ENCODE measurements around the gene ZNF287. TPM values are rescaled to one million over a fixed set of nuclear protein-coding genes. Genes with fewer than 3 reads are reported as not detected.

Gene ZNF287
- total RNA-seq, 4 donors from 2014 or later = 5.0 to 12.0 (median 7.1) TPM

DNA sequence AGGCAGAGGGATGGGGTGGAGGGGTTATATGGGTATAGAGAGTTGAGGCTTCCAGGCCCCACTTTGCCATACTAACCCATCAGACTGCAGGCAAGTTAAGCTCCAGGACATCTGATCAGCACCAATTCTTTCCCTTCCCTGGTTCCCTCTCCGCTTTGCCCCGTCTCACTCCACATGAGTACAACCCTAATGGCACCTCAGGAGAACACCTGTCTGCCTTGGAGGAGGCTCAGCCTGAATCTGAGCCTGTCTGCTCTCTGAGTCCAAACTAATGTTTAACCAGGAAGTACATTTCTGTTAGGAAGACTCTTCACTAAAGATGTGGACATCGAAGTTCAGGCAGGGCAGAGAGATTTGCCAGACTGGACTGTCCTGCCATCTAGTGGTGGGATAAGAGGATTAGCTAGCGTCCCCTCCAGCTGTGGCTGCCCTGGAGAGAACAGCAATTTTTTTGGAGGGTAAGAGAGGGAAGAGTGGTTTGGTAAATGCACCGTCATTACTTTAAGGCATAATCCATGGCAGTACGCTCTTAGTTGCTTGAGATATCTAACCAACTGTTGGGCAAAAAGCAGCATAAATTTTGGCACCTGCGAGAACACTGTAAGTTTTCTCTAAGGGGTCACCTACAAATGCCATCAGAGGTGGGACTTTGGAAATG lies 47.8 kb downstream of the ZNF287 start:
- 30% methylated on average over 7 of the region's 7 CpGs for WGBS
- Histone ChIP-seq H3K4me1 (peaks cover 14 to 17% (median 15%) of the 10 kb centered on the region in 4 donors), H3K36me3 (no peaks in the 10 kb centered on the region), H3K9me3 (no peaks in the 10 kb centered on the region), H3K4me3 (no peak overlapping the region), H3K27ac (replicated peaks in 1 of 4) (no peak overlapping the region), H3K27me3 (peaks cover 0 to 16% (median 0%) of the 10 kb centered on the region in 4 donors)
- peak in 1 of 2 donors; percentile 54 for TF ChIP-seq POLR2AphosphoS5 (IDR thresholded peaks at IDR 0.05)
- TF ChIP-seq, protein P1, sequence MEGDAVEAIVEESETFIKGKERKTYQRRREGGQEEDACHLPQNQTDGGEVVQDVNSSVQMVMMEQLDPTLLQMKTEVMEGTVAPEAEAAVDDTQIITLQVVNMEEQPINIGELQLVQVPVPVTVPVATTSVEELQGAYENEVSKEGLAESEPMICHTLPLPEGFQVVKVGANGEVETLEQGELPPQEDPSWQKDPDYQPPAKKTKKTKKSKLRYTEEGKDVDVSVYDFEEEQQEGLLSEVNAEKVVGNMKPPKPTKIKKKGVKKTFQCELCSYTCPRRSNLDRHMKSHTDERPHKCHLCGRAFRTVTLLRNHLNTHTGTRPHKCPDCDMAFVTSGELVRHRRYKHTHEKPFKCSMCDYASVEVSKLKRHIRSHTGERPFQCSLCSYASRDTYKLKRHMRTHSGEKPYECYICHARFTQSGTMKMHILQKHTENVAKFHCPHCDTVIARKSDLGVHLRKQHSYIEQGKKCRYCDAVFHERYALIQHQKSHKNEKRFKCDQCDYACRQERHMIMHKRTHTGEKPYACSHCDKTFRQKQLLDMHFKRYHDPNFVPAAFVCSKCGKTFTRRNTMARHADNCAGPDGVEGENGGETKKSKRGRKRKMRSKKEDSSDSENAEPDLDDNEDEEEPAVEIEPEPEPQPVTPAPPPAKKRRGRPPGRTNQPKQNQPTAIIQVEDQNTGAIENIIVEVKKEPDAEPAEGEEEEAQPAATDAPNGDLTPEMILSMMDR (IDR thresholded peaks at IDR 0.05) = peak; percentile 90 to 92 (median 91)
- no peak for TF ChIP-seq EP300 (IDR thresholded peaks at IDR 0.05)
- intact Hi-C loops (cut with DNase I) = loop anchor here (1.0 to 5.0 kb wide), 3 partner anchors 70 to 159 kb away; no protein-coding TSS in a partner anchor
- DNase-seq (ENCODE audit: extremely low spot score) = no peak

DNA sequence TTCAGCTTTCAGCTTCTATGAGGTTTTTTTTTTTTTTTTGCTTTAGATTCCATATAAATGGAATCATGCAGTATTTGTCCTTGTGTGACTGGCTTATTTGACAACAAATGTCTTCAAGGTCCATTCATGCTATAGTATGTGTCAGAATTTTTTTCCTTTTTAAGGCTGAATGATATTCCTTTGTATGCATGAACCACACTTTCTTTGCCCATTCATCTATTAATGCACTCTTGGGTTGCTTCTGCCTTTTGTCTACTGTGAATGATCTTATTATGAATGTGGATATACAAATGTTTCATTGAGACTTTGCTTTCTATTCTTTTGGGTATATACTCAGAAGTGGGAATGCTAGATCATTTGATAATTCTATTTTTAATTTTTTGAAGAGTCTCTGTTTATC lies 50.0 kb downstream of the ZNF287 start:
- no peaks in the 10 kb centered on the region for H3K36me3 ChIP-seq
- H3K4me1 ChIP-seq = peaks cover 15 to 17% (median 16%) of the 10 kb centered on the region in 4 donors
- TF ChIP-seq, protein P1 (IDR thresholded peaks at IDR 0.05) = no peak
- TF ChIP-seq EP300 (IDR thresholded peaks at IDR 0.05) = no peak
- TF ChIP-seq POLR2AphosphoS5 (IDR thresholded peaks at IDR 0.05) = no peak
- no peak for TF ChIP-seq POLR2A (IDR thresholded peaks at IDR 0.05; ENCODE audit: low read depth)
- no peaks in the 10 kb centered on the region for H3K9me3 ChIP-seq
- H3K4me3 ChIP-seq = no peak overlapping the region
- no peak overlapping the region for H3K27ac ChIP-seq (replicated peaks in 1 of 4)
- intact Hi-C loops (cut with DNase I) = no loop called here
- DNase-seq (ENCODE audit: extremely low spot score) = no peak
- H3K27me3 ChIP-seq = peaks cover 0 to 13% (median 0%) of the 10 kb centered on the region in 4 donors

DNA sequence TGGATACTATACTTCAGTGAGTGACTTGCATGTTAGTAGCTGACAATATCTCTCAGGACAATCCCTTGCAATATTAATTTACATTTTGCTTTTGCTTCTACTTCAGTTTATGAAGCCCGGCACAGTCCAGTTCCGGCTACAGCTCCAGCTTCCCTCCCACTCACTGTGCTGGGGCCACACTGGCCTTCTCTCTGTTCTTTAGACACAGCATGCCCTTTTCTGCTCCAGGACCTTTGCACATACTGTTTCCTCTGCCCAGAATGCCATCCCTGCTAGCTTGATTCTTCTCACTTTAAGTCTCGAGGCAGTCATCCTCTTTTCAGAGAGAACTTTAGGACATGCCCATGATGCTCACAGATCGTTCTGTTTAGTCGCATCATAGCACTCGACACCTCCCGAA lies 51.5 kb downstream of the ZNF287 start:
- no peak for DNase-seq (ENCODE audit: extremely low spot score)
- Histone ChIP-seq H3K9me3 (no peaks in the 10 kb centered on the region), H3K4me1 (peaks cover 15 to 17% (median 16%) of the 10 kb centered on the region in 4 donors), H3K4me3 (no peak overlapping the region), H3K27me3 (peaks cover 0 to 11% (median 0%) of the 10 kb centered on the region in 4 donors), H3K27ac (replicated peaks in 1 of 4) (no peak overlapping the region), H3K36me3 (no peaks in the 10 kb centered on the region)
- 68% methylated on average over 7 of the region's 7 CpGs for WGBS
- TF ChIP-seq EP300 (IDR thresholded peaks at IDR 0.05) (no peak), POLR2A (IDR thresholded peaks at IDR 0.05; ENCODE audit: low read depth) (no peak), POLR2AphosphoS5 (IDR thresholded peaks at IDR 0.05) (no peak)
- TF ChIP-seq, protein P1 (IDR thresholded peaks at IDR 0.05) = no peak
- intact Hi-C loops (cut with DNase I) = no loop called here

DNA sequence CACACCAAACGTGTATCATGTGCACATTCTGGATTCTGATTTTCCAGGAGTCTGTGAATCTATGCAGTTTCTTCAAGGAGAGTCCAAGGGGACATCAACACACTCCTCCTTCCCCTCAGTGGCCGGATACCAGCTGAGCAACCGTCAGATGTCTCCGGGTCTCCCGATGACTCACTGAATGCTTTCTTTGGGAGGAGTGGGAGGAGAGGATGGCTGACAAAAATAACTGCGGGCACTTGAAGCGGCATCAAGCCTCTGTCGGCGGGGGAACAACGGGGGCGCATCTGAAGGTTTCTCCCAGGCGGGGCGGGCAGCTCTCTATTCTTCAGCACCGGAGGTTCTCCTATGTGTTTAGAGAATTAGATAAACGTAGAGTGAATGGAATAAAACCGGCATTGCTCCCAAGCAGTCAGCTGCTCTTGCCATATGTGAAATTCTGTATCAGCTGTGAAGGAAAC lies 52.4 kb downstream of the ZNF287 start:
- no peak for DNase-seq (ENCODE audit: extremely low spot score)
- peaks cover 15 to 17% (median 16%) of the 10 kb centered on the region in 4 donors for H3K4me1 ChIP-seq
- H3K36me3 ChIP-seq = no peaks in the 10 kb centered on the region
- intact Hi-C loops (cut with DNase I) = no loop called here
- H3K27ac ChIP-seq (replicated peaks in 1 of 4) = peak overlapping the region in 2 of 4 donors; percentile 13 to 20
- H3K9me3 ChIP-seq = no peaks in the 10 kb centered on the region
- 14% methylated on average over 14 of the region's 16 CpGs for WGBS
- no peak for TF ChIP-seq POLR2A (IDR thresholded peaks at IDR 0.05; ENCODE audit: low read depth)
- TF ChIP-seq EP300 (IDR thresholded peaks at IDR 0.05) = no peak
- TF ChIP-seq POLR2AphosphoS5 (IDR thresholded peaks at IDR 0.05) = peak in 1 of 2 donors; percentile 26
- peaks cover 0 to 11% (median 0%) of the 10 kb centered on the region in 4 donors for H3K27me3 ChIP-seq
- peak overlapping the region; percentile 21 to 48 (median 26) for H3K4me3 ChIP-seq

DNA sequence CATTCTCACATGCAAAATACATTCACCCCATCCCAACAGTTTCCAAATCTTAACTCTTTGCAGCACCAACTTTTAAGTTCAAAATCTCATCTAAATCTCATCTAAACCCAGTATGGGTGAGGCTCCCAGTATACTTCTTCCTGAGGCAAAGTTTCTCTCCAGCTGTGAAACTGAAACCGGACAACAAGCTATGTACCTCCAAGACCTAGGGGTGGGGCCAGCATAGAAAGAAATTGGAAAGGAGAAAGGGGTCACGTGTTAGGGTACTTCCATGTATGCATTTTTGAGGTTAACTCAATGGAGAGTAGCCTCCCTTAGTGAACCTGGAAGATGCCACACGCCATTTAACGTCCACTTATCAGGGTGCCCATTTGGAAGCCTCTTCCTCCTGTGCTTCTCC lies 53.1 kb downstream of the ZNF287 start:
- Histone ChIP-seq H3K4me1 (peaks cover 11 to 14% (median 13%) of the 10 kb centered on the region in 4 donors), H3K9me3 (no peaks in the 10 kb centered on the region), H3K27ac (replicated peaks in 1 of 4) (no peak overlapping the region), H3K4me3 (no peak overlapping the region), H3K27me3 (peaks cover 0 to 11% (median 0%) of the 10 kb centered on the region in 4 donors), H3K36me3 (no peaks in the 10 kb centered on the region)
- intact Hi-C loops (cut with DNase I) = no loop called here
- TF ChIP-seq POLR2A (IDR thresholded peaks at IDR 0.05; ENCODE audit: low read depth) (no peak), POLR2AphosphoS5 (IDR thresholded peaks at IDR 0.05) (no peak), EP300 (IDR thresholded peaks at IDR 0.05) (no peak)
- TF ChIP-seq, protein P1 (IDR thresholded peaks at IDR 0.05) = no peak
- DNase-seq (ENCODE audit: extremely low spot score) = no peak
- WGBS = 78% methylated on average over 4 of the region's 4 CpGs

All from esophagus muscularis mucosa (tissue), 4 donors.